Karpas-422 (cell line): ENCODE measurements around the gene SELENOH. TPM values are rescaled to one million over a fixed set of nuclear protein-coding genes. Genes with fewer than 3 reads are reported as not detected.

Experiments
- DNase-seq: peaks from one replicate; pipeline ENCODE4 v3.0.0-alpha.2; 2015
- H2AFZ ChIP-seq: fragments of 200-600 bp; sonication (generic); 2 replicates; pipeline ENCODE4 v1.6.1; 2014; ENCODE audit warnings: antibody characterized with exemption, low read length, mixed read lengths
- H3K27ac ChIP-seq: fragments of 200-600 bp; sonication (generic); 2 replicates; pipeline ENCODE4 v1.5.1; 2014; ENCODE audit warnings: mild to moderate bottlenecking, low read length, moderate library complexity
- H3K27me3 ChIP-seq: fragments of 200-600 bp; sonication (generic); 2 replicates; pipeline ENCODE4 v1.6.1; 2014; ENCODE audit warnings: low read length, mixed read lengths
- H3K36me3 ChIP-seq: fragments of 200-600 bp; sonication (generic); 2 replicates; pipeline ENCODE4 v1.6.1; 2014; ENCODE audit warnings: low read length, mixed read lengths; ENCODE audit not compliant: insufficient read depth
- H3K4me1 ChIP-seq: fragments of 200-600 bp; sonication (generic); 2 replicates; pipeline ENCODE4 v1.6.1; 2014; ENCODE audit warnings: mild to moderate bottlenecking, low read length, mixed read lengths
- H3K4me2 ChIP-seq: fragments of 200-600 bp; sonication (generic); 2 replicates; pipeline ENCODE4 v1.6.1; 2014; ENCODE audit warnings: low read length, low read depth, mild to moderate bottlenecking; ENCODE audit not compliant: poor library complexity, severe bottlenecking
- H3K4me3 ChIP-seq: fragments of 200-600 bp; sonication (generic); 2 replicates; pipeline ENCODE4 v1.5.1; 2014; ENCODE audit warnings: mild to moderate bottlenecking, antibody characterized with exemption, low read length, mixed read lengths
- H3K79me2 ChIP-seq: fragments of 200-600 bp; sonication (generic); 2 replicates; pipeline ENCODE4 v1.6.1; 2014; ENCODE audit warnings: mild to moderate bottlenecking, low read length, mixed read lengths
- H3K9ac ChIP-seq: fragments of 200-600 bp; sonication (generic); 2 replicates; pipeline ENCODE4 v1.6.0; 2014; ENCODE audit warnings: low read length
- H3K9me2 ChIP-seq: fragments of 200-600 bp; sonication (generic), shearing (Covaris generic); replicated peaks from 2 replicates; pipeline ENCODE4 v1.6.0; 2014; ENCODE audit warnings: mild to moderate bottlenecking, low read length, moderate library complexity; ENCODE audit not compliant: insufficient read depth
- H3K9me3 ChIP-seq: fragments of 300-700, 200-600 bp; sonication (generic); 2 replicates; pipeline ENCODE4 v1.6.1; 2014; ENCODE audit warnings: low read length, mixed read lengths
- H4K20me1 ChIP-seq: fragments of 200-600 bp; sonication (generic); 2 replicates; pipeline ENCODE4 v1.6.1; 2014; ENCODE audit warnings: mild to moderate bottlenecking, antibody characterized with exemption, low read length, low read depth; ENCODE audit not compliant: insufficient read depth
- total RNA-seq: library from RNA; depleted of rRNA; stranded (reverse); fragments of >200 nt; shearing (Covaris generic); gene quantifications from 2 replicates; pipeline ENCODE4 v1.2.3, GENCODE V29; 2014; ENCODE audit warnings: low replicate concordance

Gene SELENOH
- total RNA-seq, 1 experiment from 2014 or later = 112 TPM

GRCh38 chr11:57778318-57779037, 37.2 kb downstream of the SELENOH start:
- Histone ChIP-seq H3K27me3 (no peaks in the 10 kb centered on the region), H3K9ac (no peak overlapping the region), H2AFZ (no peak overlapping the region), H3K27ac (no peak overlapping the region), H3K9me3 (no peaks in the 10 kb centered on the region), H3K36me3 (no peaks in the 10 kb centered on the region), H4K20me1 (no peaks in the 10 kb centered on the region), H3K4me3 (no peak overlapping the region), H3K9me2 (no peaks in the 10 kb centered on the region), H3K4me2 (no peak overlapping the region), H3K79me2 (no peaks in the 10 kb centered on the region), H3K4me1 (no peaks in the 10 kb centered on the region; the same call in 1 of the 2 replicates)
- DNase-seq = no peak

- Histone ChIP-seq H3K9me3 (no peaks in the 10 kb centered on the region), H3K27me3 (no peaks in the 10 kb centered on the region), H4K20me1 (no peaks in the 10 kb centered on the region), H3K79me2 (no peaks in the 10 kb centered on the region), H3K4me1 (no peaks in the 10 kb centered on the region; the same call in 1 of the 2 replicates), H3K4me2 (no peak overlapping the region), H3K36me3 (no peaks in the 10 kb centered on the region), H3K9ac (no peak overlapping the region), H3K27ac (no peak overlapping the region), H3K4me3 (no peak overlapping the region), H2AFZ (no peak overlapping the region), H3K9me2 (no peaks in the 10 kb centered on the region)
- no peak for DNase-seq
These were observed 38.0 kb downstream of the SELENOH start for GRCh38 chr11:57779276-57779675.

- no peak overlapping the region for H3K4me3 ChIP-seq
- H3K9me2 ChIP-seq = no peaks in the 10 kb centered on the region
- H3K4me2 ChIP-seq = no peak overlapping the region
- H3K9me3 ChIP-seq = no peaks in the 10 kb centered on the region
- no peak overlapping the region for H3K27ac ChIP-seq
- H3K9ac ChIP-seq = no peak overlapping the region
- no peaks in the 10 kb centered on the region for H3K36me3 ChIP-seq
- H4K20me1 ChIP-seq = no peaks in the 10 kb centered on the region
- DNase-seq = no peak
- no peaks in the 10 kb centered on the region for H3K27me3 ChIP-seq
- H3K4me1 ChIP-seq = peaks cover 9% of the 10 kb centered on the region
- H2AFZ ChIP-seq = no peak overlapping the region
- no peaks in the 10 kb centered on the region for H3K79me2 ChIP-seq
These were observed 40.2 kb downstream of the SELENOH start for GRCh38 chr11:57781529-57781943.

GRCh38 chr11:57785072-57785471, 43.8 kb downstream of the SELENOH start:
- H3K9me3 ChIP-seq = no peaks in the 10 kb centered on the region
- H3K9ac ChIP-seq = no peak overlapping the region
- H3K4me1 ChIP-seq = peaks cover 9% of the 10 kb centered on the region

GRCh38 chr11:57786436-57786835, 45.1 kb downstream of the SELENOH start:
- Histone ChIP-seq H3K36me3 (no peaks in the 10 kb centered on the region), H3K27me3 (no peaks in the 10 kb centered on the region), H3K79me2 (no peaks in the 10 kb centered on the region), H3K4me3 (no peak overlapping the region), H2AFZ (no peak overlapping the region), H3K9ac (no peak overlapping the region), H3K4me1 (peaks cover 9% of the 10 kb centered on the region), H4K20me1 (no peaks in the 10 kb centered on the region), H3K27ac (no peak overlapping the region), H3K4me2 (no peak overlapping the region), H3K9me2 (no peaks in the 10 kb centered on the region), H3K9me3 (no peaks in the 10 kb centered on the region)
- no peak for DNase-seq

More at GRCh38 chr11:57785072-57785471, 43.8 kb downstream of the SELENOH start:
- no peak overlapping the region for H3K4me3 ChIP-seq
- H3K27ac ChIP-seq = no peak overlapping the region
- no peaks in the 10 kb centered on the region for H3K27me3 ChIP-seq
- no peak for DNase-seq
- H3K79me2 ChIP-seq = no peaks in the 10 kb centered on the region
- H3K36me3 ChIP-seq = no peaks in the 10 kb centered on the region
- H4K20me1 ChIP-seq = no peaks in the 10 kb centered on the region
- peak overlapping the region; percentile 6 for H3K4me2 ChIP-seq
- no peaks in the 10 kb centered on the region for H3K9me2 ChIP-seq
- H2AFZ ChIP-seq = no peak overlapping the region

- Histone ChIP-seq H3K27me3 (no peaks in the 10 kb centered on the region), H3K4me3 (no peak overlapping the region), H3K27ac (no peak overlapping the region), H3K9ac (no peak overlapping the region), H3K4me2 (no peak overlapping the region), H3K36me3 (no peaks in the 10 kb centered on the region), H4K20me1 (no peaks in the 10 kb centered on the region), H3K79me2 (no peaks in the 10 kb centered on the region), H3K9me2 (no peaks in the 10 kb centered on the region), H3K9me3 (no peaks in the 10 kb centered on the region), H3K4me1 (peaks cover 9% of the 10 kb centered on the region), H2AFZ (no peak overlapping the region)
- no peak for DNase-seq
These were observed 45.8 kb downstream of the SELENOH start for GRCh38 chr11:57787006-57787604.

GRCh38 chr11:57787920-57788702, 46.8 kb downstream of the SELENOH start:
- Histone ChIP-seq H3K4me1 (peaks cover 9% of the 10 kb centered on the region), H3K79me2 (no peaks in the 10 kb centered on the region), H3K4me3 (no peak overlapping the region), H3K4me2 (no peak overlapping the region), H2AFZ (no peak overlapping the region), H3K9me3 (no peaks in the 10 kb centered on the region), H3K9me2 (no peaks in the 10 kb centered on the region), H4K20me1 (no peaks in the 10 kb centered on the region), H3K36me3 (no peaks in the 10 kb centered on the region), H3K27ac (no peak overlapping the region), H3K9ac (no peak overlapping the region), H3K27me3 (no peaks in the 10 kb centered on the region)
- no peak for DNase-seq

- Histone ChIP-seq H3K4me1 (peaks cover 9% of the 10 kb centered on the region), H3K27ac (no peak overlapping the region), H3K9me2 (no peaks in the 10 kb centered on the region), H3K27me3 (no peaks in the 10 kb centered on the region), H2AFZ (no peak overlapping the region), H3K36me3 (no peaks in the 10 kb centered on the region), H3K4me3 (no peak overlapping the region), H3K4me2 (no peak overlapping the region), H4K20me1 (no peaks in the 10 kb centered on the region), H3K9me3 (no peaks in the 10 kb centered on the region), H3K9ac (no peak overlapping the region), H3K79me2 (no peaks in the 10 kb centered on the region)
- DNase-seq = no peak
These were observed 47.4 kb downstream of the SELENOH start for GRCh38 chr11:57788703-57789088.
